AG09319 (cell line): ENCODE measurements around the gene ANO7.

Experiments used
- DNase-seq: peaks from one replicate; pipeline ENCODE4 v3.0.0-alpha.2; 2010; ENCODE audit warnings: low read depth; ENCODE audit errors: extremely low read depth
- CTCF ChIP-seq: IDR thresholded peaks from 2 replicates; pipeline ENCODE4 v1.5.1; 2011; ENCODE audit warnings: low read depth, mild to moderate bottlenecking, inconsistent platforms, low read length, moderate library complexity

ANO7 gene

GRCh38 chr2:241151934-241152660, 36.4 kb upstream of the ANO7 start:
- DNase-seq, result no peak

GRCh38 chr2:241153616-241154015, 34.9 kb upstream of the ANO7 start:
- DNase-seq, result no peak
- no peak for TF ChIP-seq CTCF

More at GRCh38 chr2:241151934-241152660, 36.4 kb upstream of the ANO7 start:
- no peak for TF ChIP-seq CTCF

GRCh38 chr2:241154915-241155314, 33.6 kb upstream of the ANO7 start:
- TF ChIP-seq CTCF, result no peak
- DNase-seq, result no peak

- no peak for DNase-seq
- no peak for TF ChIP-seq CTCF
Measured at GRCh38 chr2:241155936-241156335, 32.5 kb upstream of the ANO7 start.

GRCh38 chr2:241156971-241157441, 31.5 kb upstream of the ANO7 start:
- no peak for TF ChIP-seq CTCF
- no peak for DNase-seq

- TF ChIP-seq CTCF, result no peak
- no peak for DNase-seq
Measured at GRCh38 chr2:241157841-241158545, 30.5 kb upstream of the ANO7 start.

- no peak for TF ChIP-seq CTCF
- no peak for DNase-seq
Measured at GRCh38 chr2:241158546-241158900, 30.0 kb upstream of the ANO7 start.
